ENCODE data around the gene TAPBP.
A peak's percentile ranks its signal among the peaks of the same experiment; 100 is the strongest.

The TAPBP gene

GRCh38 chr6:33319939-33320314 lies 6.0 kb upstream of the TAPBP start:
- DNase-seq (ENCODE audit: low read depth in 2 of 2): no peak

DNA sequence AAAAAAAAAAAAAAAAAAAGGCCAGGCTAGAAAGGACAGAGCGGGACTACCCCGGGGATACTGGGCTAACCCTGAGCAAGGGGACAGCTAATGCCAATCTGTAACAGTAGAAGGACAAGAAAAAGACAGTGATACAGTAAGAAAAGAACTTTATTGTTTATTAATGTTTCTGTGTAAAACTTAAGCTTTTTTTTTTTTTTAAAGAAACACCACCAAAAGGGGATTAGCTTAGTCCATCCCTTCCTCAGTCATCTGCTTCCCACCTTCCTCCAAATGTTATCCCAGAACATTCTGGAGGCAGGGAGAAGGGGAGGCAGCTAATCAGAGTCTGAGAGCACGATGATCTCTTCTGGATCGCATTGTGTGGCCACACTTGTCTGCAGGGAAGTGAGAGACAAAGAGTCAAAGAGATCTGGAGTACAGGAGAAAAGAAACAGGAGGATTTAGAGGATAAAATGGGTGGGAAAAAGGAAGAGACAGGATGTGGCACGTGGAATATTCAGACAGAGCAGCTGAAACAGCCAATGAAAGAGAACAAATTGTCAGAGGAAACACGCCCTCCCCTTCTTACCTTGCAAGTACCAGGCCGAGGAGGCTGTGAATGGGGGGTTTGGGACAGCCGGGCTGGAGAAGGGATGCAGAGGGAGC lies 4.7 kb upstream of the TAPBP start:
- DNase-seq (ENCODE audit: low read depth in 2 of 2): no peak

GRCh38 chr6:33317669-33318425 lies 4.0 kb upstream of the TAPBP start, which contains the start of gene ZBTB22:
ZBTB22 (minus strand) TSS chr6:33317744; CDS start chr6:33316916, 828 bp downstream.
- peak; percentile 95 to 96 for DNase-seq (ENCODE audit: low read depth in 2 of 2)

GRCh38 chr6:33317419-33317668 lies 3.5 kb upstream of the TAPBP start:
- DNase-seq (ENCODE audit: low read depth in 2 of 2): peak in 1 of 2 donors; percentile 54

- no peak for DNase-seq (ENCODE audit: low read depth in 2 of 2)
Measured at GRCh38 chr6:33316603-33317418, 2.9 kb upstream of the TAPBP start.

DNA sequence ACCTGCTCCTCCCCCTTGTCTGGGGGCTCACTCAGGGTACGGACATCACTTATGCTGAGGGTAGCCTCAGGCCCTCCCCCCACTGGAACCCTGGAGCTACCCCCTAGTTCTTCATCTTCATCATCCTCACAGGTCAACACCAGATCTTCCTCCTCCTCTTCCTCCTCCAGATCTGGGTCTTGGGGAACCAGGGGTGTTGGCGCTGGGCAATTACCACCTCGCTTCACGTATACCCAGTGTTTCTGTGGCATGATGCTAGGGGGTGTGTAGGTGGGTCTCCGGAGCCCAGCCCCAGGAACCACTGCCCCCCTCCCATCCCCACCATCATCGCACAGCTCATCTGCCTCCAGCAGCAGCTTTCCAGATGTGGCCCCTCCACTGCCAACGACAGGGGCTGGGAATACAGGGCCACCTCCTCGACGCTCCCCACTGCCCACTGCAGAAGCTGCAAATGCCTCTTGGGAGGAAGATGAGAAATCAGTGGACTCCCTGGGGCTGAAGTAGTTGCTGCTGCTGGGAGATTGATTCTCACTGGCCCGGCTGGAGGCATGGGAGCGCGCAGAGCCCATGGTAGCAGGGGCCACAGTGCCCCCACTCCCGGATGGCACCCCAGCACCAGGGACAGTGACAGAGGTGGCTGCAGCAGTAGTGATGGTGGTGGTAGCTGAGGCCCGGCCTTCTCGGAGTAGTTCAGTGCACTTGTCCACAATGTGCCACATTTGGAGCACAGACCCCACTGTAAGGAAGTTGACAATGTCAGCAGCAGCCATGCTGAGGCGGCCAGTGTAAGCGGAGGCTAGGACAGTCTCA lies 2.1 kb upstream of the TAPBP start:
- no peak for DNase-seq (ENCODE audit: low read depth in 2 of 2)

GRCh38 chr6:33314943-33315792 lies 1.3 kb upstream of the TAPBP start:
- DNase-seq (ENCODE audit: low read depth in 2 of 2): no peak

GRCh38 chr6:33314515-33314942 lies 651 bp upstream of the TAPBP start:
- peak; percentile 29 to 39 for DNase-seq (ENCODE audit: low read depth in 2 of 2)

GRCh38 chr6:33313105-33313708 lies 671 bp downstream of the TAPBP start:
- DNase-seq (ENCODE audit: low read depth in 2 of 2): peak in 1 of 2 donors; percentile 37

GRCh38 chr6:33312361-33313104 lies 1.3 kb downstream of the TAPBP start:
- peak; percentile 68 for DNase-seq (ENCODE audit: low read depth in 2 of 2)

GRCh38 chr6:33306356-33306755 lies 7.5 kb downstream of the TAPBP start:
- no peak for DNase-seq (ENCODE audit: low read depth in 2 of 2)

DNA sequence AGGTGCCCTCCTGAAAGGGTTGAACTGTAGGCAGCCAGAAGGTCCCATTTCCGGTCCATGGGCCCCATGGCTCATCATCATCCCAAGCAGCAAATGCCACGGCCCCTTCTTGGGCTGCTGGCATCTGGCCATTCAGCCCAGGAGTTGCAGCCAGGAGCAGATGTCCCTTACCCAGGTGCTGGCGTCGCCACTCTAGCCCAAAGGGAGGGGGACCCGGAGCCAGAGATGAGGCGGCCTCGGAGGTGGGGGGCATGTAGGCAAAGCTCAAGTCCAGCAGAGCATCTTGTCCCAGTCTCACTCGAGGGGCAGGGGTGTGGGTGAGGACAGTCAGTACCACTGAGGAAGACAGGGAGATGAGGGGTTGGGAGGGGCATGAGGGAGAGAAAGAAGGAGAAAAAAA lies 8.8 kb downstream of the TAPBP start:
- DNase-seq (ENCODE audit: low read depth in 2 of 2): no peak

DNA sequence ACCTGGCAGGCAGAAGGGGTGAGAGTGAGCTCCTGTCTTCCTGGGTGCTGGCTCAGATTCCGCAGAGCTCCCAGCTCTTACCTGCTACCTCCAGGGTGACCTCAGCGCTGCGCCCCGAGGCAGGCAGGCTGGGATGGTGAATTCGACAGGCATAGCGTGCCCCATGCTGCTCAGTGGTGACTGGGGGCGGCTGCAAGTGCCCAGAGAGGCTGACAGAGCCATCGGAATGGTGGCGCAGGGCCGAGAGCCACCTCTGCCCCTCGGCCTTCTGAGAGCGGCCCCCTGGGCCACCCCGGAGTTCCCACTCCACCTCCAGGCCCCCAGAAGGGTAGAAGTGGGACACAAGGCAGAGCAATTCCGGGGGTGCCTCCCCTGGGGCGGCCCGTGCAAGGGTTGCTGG lies 9.7 kb downstream of the TAPBP start:
- DNase-seq (ENCODE audit: low read depth in 2 of 2): no peak

DNA sequence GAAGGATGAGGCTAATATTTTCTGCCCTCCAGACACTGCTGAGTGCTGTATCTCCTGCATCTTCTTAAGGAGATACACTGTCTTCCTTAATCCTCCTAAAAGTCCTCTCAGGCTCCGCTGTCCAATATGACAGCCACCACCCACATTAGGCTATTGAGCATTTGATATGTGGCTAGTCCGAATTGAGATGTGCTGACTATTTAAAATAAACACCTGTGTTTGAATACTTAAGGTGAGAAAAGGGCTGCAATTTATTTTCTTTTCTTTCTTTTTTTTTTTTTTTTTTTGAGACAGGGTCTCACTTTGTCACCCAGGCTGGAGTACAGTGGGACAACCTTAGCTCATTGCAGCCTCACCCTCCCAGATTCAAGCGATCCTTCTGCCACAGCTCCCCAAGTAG lies 12.0 kb downstream of the TAPBP start:
- no peak for DNase-seq (ENCODE audit: low read depth in 2 of 2)

DNA sequence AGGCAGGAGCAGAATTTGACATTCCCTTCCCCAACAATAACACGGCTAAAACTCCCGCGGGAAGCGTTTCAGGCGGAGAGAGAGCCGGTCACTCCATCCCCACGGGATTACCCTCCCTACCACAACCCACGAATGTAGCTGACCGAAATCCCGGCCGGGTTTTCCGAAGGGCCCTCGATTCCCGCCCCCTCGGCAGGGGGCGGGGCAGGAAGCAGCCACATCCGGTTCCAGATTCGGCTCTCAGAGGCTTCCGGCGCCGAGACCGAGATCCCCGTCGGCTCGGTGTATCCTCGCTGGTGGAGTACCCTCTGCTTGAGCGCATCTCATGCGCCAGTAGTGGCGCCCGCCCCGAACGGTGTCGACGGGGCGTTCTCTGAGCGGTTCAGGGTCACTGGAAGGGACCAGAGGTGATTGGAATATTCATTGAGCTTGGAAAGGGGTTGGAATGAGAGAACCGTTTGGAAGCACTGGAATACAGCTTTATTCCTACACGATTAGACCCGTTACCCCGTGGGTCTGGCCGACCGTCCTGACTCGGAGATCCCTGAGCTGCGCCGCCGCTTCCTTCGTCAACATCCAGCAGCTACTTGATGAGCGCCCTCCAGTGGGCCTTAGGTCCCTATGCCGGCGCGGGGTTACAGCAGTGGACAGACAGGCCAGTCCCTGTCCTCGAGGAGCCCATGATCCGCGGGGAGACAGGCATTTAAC lies 14.5 kb downstream of the TAPBP start:
- DNase-seq (ENCODE audit: low read depth in 2 of 2): peak; percentile 90 to 91

- no peak for DNase-seq (ENCODE audit: low read depth in 2 of 2)
Measured at GRCh38 chr6:33298773-33299236, 15.1 kb downstream of the TAPBP start, which contains the start of gene RGL2. RGL2 (minus strand) TSS chr6:33298942; CDS start chr6:33298610, 332 bp downstream.

- DNase-seq (ENCODE audit: low read depth in 2 of 2): no peak
Measured at GRCh38 chr6:33297956-33298772, 15.7 kb downstream of the TAPBP start.

DNA sequence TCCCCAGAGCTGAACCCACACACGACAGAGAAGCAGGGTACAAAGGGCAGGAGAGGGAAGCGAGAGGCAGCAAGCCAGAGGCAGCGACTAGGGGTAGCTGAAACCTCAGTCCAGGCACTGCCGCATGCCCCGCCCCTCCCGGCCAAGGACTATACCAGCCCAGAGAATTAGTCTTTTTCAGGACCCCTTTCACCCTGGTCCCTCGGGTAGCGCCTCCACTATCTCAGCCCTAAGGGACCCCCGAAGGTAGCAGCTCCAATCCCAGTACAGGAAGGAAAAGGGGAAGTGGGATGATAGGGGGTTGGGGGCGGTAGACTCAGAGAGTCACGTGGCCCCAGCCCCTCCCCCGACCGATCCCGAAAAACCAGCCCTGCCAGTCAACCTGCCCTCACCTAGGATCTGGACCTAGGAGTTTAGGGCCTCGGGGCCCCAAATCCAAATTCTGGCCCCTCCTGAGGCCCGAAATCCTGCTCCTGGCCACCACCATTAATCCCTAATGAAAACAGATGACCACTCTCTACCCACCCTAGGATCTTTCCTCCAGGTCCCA lies 16.4 kb downstream of the TAPBP start:
- DNase-seq (ENCODE audit: low read depth in 2 of 2): no peak

All from activated CD4-positive, alpha-beta T cell treated with anti-CD3 and anti-CD28 coated beads for 24 hours (primary cell).